Calu3 (cell line): Measurements from ENCODE around the gene PDPR. TPM values are rescaled to one million over a fixed set of nuclear protein-coding genes. Genes with fewer than 3 reads are reported as not detected.
"Not testable (repeated sequence)": the region's sequence is repeated elsewhere in the genome, so short reads cannot be mapped to it uniquely, and the experiment has no call there.

Experiments
- Bru-seq: library from RNA; stranded (reverse); fragments of 400-500 nt; gene quantifications from one replicate; lab custom pipeline; 2021; lab: Mats Ljungman, UMichigan
- BruChase-seq, 2 experiments: library from RNA; stranded (reverse); fragments of 400-500 nt; gene quantifications; one replicate each; lab custom pipeline; 2021; lab: Mats Ljungman, UMichigan
- BruUV-seq: library from RNA; stranded (reverse); fragments of 400-500 nt; replicated peaks from 2 replicates; lab custom pipeline; 2021; lab: Mats Ljungman, UMichigan
- CTCF ChIA-PET: fragments of 300-600 bp; sonication (Branson Sonifier 250); formaldehyde crosslinking; loops from one replicate; lab custom pipeline; 2022; ENCODE audit warnings: antibody characterized with exemption; lab: Charles Lee
- DNase-seq: peaks from one replicate; pipeline ENCODE4 v3.0.0; 2022
- H3K27ac Mint-ChIP-seq: one replicate; pipeline ENCODE4 v1.8.0; 2022; ENCODE audit warnings: mixed read lengths; ENCODE audit not compliant: unreplicated experiment
- H3K27me3 Mint-ChIP-seq: one replicate; pipeline ENCODE4 v1.8.0; 2022; ENCODE audit warnings: mixed read lengths; ENCODE audit not compliant: unreplicated experiment
- H3K36me3 Mint-ChIP-seq: one replicate; pipeline ENCODE4 v1.8.0; 2022; ENCODE audit warnings: mild to moderate bottlenecking, moderate library complexity, mixed read lengths; ENCODE audit not compliant: insufficient read depth, unreplicated experiment
- H3K4me1 Mint-ChIP-seq: one replicate; pipeline ENCODE4 v1.8.0; 2022; ENCODE audit warnings: mild to moderate bottlenecking, low read depth, mixed read lengths; ENCODE audit not compliant: unreplicated experiment
- H3K4me3 Mint-ChIP-seq: one replicate; pipeline ENCODE4 v1.8.0; 2022; ENCODE audit warnings: mild to moderate bottlenecking, low read depth, moderate library complexity, mixed read lengths; ENCODE audit not compliant: unreplicated experiment
- H3K9me3 Mint-ChIP-seq: one replicate; pipeline ENCODE4 v1.8.0; 2022; ENCODE audit warnings: low read depth, mixed read lengths; ENCODE audit not compliant: unreplicated experiment
- intact Hi-C: fragments of 100-400 bp; cut with micrococcal nuclease; formaldehyde crosslinking; loops from one replicate; pipeline ENCODE4 v1.10.0; 2022; ENCODE audit not compliant: unreplicated experiment
- long read RNA-seq: library from polyadenylated mRNA; stranded (forward); transcript quantifications from one replicate; pipeline ENCODE4 v2.0.0, GENCODE V29; 2022
- total RNA-seq: library from RNA; stranded (reverse); gene quantifications from 2 replicates; pipeline ENCODE4 v1.2.3, GENCODE V29; 2022

The PDPR gene
- total RNA-seq (30.3 and 31.9 TPM in 2 replicates), Bru-seq, nascent RNA (percentile 80 among the genes with signal in this experiment), BruChase-seq, experiment 1, labeled RNA remaining after a 6-hour chase (percentile 86 among the genes with signal in this experiment), BruChase-seq, experiment 2, labeled RNA remaining after a 2-hour chase (percentile 85 among the genes with signal in this experiment)
- long read RNA-seq, partial matches to known transcripts: 1 of 13 reads
- long read RNA-seq, other reads (novel, unspliced or antisense): 12 of 13 reads

GRCh38 chr16:70113982-70114826, at the start of gene PDPR:
PDPR (plus strand) TSS chr16:70114332; CDS start chr16:70120493, 6,161 bp downstream.
- BruUV-seq, H3K4me1 Mint-ChIP-seq, CTCF ChIA-PET, H3K9me3 Mint-ChIP-seq, intact Hi-C loops, H3K27me3 Mint-ChIP-seq: not testable (repeated sequence)
- Mint-ChIP-seq H3K4me3 (peak within 1 kb of the TSS; percentile 90), H3K36me3 (peaks cover 16% of the 10 kb centered on the region), H3K27ac (peak within 1 kb of the TSS; percentile 36)
- DNase-seq: peak; percentile 95

GRCh38 chr16:70064841-70065370, 49.2 kb upstream of the PDPR start:
- intact Hi-C loops, CTCF ChIA-PET, H3K27me3 Mint-ChIP-seq, H3K9me3 Mint-ChIP-seq, BruUV-seq: not testable (repeated sequence)
- Mint-ChIP-seq H3K36me3 (peaks cover 23% of the 10 kb centered on the region), H3K4me3 (peak overlapping the region; percentile 78), H3K4me1 (peaks cover 18% of the 10 kb centered on the region), H3K27ac (peak overlapping the region; percentile 39)
- DNase-seq: peak; percentile 48

- intact Hi-C loops, H3K9me3 Mint-ChIP-seq, CTCF ChIA-PET, BruUV-seq, DNase-seq, H3K27ac Mint-ChIP-seq, H3K27me3 Mint-ChIP-seq: not testable (repeated sequence)
- peaks cover 23% of the 10 kb centered on the region for H3K36me3 Mint-ChIP-seq
- peaks cover 15% of the 10 kb centered on the region for H3K4me1 Mint-ChIP-seq
- peak overlapping the region; percentile 78 for H3K4me3 Mint-ChIP-seq
These were observed 48.8 kb upstream of the PDPR start for GRCh38 chr16:70065376-70065745.

GRCh38 chr16:70065746-70066658, 48.1 kb upstream of the PDPR start:
- H3K27me3 Mint-ChIP-seq, intact Hi-C loops, CTCF ChIA-PET, H3K9me3 Mint-ChIP-seq, BruUV-seq: not testable (repeated sequence)
- peak; percentile 96 for DNase-seq
- peak overlapping the region; percentile 78 for H3K4me3 Mint-ChIP-seq
- H3K4me1 Mint-ChIP-seq: peaks cover 13% of the 10 kb centered on the region
- H3K36me3 Mint-ChIP-seq: peaks cover 23% of the 10 kb centered on the region
- H3K27ac Mint-ChIP-seq: peak overlapping the region; percentile 64

- intact Hi-C loops, H3K27ac Mint-ChIP-seq, H3K4me1 Mint-ChIP-seq, CTCF ChIA-PET, BruUV-seq, H3K27me3 Mint-ChIP-seq, H3K9me3 Mint-ChIP-seq, DNase-seq: not testable (repeated sequence)
- Mint-ChIP-seq H3K36me3 (peaks cover 23% of the 10 kb centered on the region), H3K4me3 (peak overlapping the region; percentile 78)
These were observed 47.4 kb upstream of the PDPR start for GRCh38 chr16:70066751-70067150.

- H3K27me3 Mint-ChIP-seq, H3K27ac Mint-ChIP-seq, CTCF ChIA-PET, H3K4me3 Mint-ChIP-seq, H3K9me3 Mint-ChIP-seq, intact Hi-C loops, DNase-seq, BruUV-seq, H3K36me3 Mint-ChIP-seq, H3K4me1 Mint-ChIP-seq: not testable (repeated sequence)
These were observed 35.1 kb upstream of the PDPR start for GRCh38 chr16:70079081-70079480.

GRCh38 chr16:70081219-70081618, 32.9 kb upstream of the PDPR start:
- H3K9me3 Mint-ChIP-seq, H3K4me3 Mint-ChIP-seq, intact Hi-C loops, H3K4me1 Mint-ChIP-seq, DNase-seq, BruUV-seq, H3K27me3 Mint-ChIP-seq, H3K36me3 Mint-ChIP-seq, H3K27ac Mint-ChIP-seq: not testable (repeated sequence)
- CTCF ChIA-PET: interaction anchor here (0.7 kb wide), 1 partner anchor 37 kb away, joined by 3 read pairs; no protein-coding TSS in a partner anchor

GRCh38 chr16:70083931-70084330, 30.2 kb upstream of the PDPR start:
- H3K27me3 Mint-ChIP-seq, DNase-seq, BruUV-seq, H3K9me3 Mint-ChIP-seq, intact Hi-C loops, H3K36me3 Mint-ChIP-seq, CTCF ChIA-PET, H3K4me1 Mint-ChIP-seq, H3K27ac Mint-ChIP-seq, H3K4me3 Mint-ChIP-seq: not testable (repeated sequence)

GRCh38 chr16:70088160-70088559, 26.0 kb upstream of the PDPR start:
- H3K27me3 Mint-ChIP-seq, H3K9me3 Mint-ChIP-seq, BruUV-seq, DNase-seq, H3K27ac Mint-ChIP-seq, H3K4me3 Mint-ChIP-seq, H3K4me1 Mint-ChIP-seq, intact Hi-C loops, H3K36me3 Mint-ChIP-seq, CTCF ChIA-PET: not testable (repeated sequence)
